ENCODE results near the gene KIR2DL1.

GRCh38 chr19:54725321-54725720 lies 44.3 kb upstream of the KIR2DL1 start:
- TF ChIP-seq CTCF (IDR thresholded peaks at IDR 0.05; ENCODE audit: low read depth, low read length), result no peak
- no peak for TF ChIP-seq POLR2A (IDR thresholded peaks at IDR 0.05; ENCODE audit: extremely low read depth, insufficient read length)
- TF ChIP-seq MAX (IDR thresholded peaks at IDR 0.05; ENCODE audit: low read depth, low read length), result no peak
- no peak for TF ChIP-seq MYC (IDR thresholded peaks at IDR 0.05; ENCODE audit: low read depth, low read length)
